H1 (cell line): ENCODE data around the gene SLC6A6. TPM values are rescaled to one million over a fixed set of nuclear protein-coding genes. Genes with fewer than 3 reads are reported as not detected.

ENCODE experiments used
- CTCF ChIA-PET: fragments of 300-600 bp; sonication (Branson Sonifier 250); formaldehyde crosslinking; loops from one replicate; lab custom pipeline; 2021; ENCODE audit not compliant: partially characterized antibody; lab: Charles Lee
- POLR2A ChIA-PET: fragments of 300-600 bp; sonication (Branson Sonifier 250); formaldehyde crosslinking; loops from one replicate; lab custom pipeline; 2021; ENCODE audit warnings: inconsistent platforms; ENCODE audit not compliant: partially characterized antibody; lab: Charles Lee
- DNase-seq, 2 experiments: peaks; one replicate each; pipeline versions ENCODE4 v3.0.0 to v3.0.0-alpha.2; 2010 to 2022; ENCODE audit warnings: low spot score in 2 of 2, low read depth in 1 of 2, mixed read lengths in 1 of 2
- FAIRE-seq: peaks from 2 replicates; lab custom pipeline; 2011; peaks lifted over from hg19 to GRCh38; lab: Jason Lieb, UNC
- H2AFZ ChIP-seq: 2 replicates; pipeline ENCODE4 v1.8.1; 2012; ENCODE audit warnings: low read length, inconsistent platforms
- H2AK5ac ChIP-seq: 2 replicates; pipeline ENCODE4 v1.6.1; 2013; ENCODE audit warnings: low read depth, low read length
- H2BK120ac ChIP-seq: replicated peaks from 2 replicates; pipeline ENCODE3; 2013; ENCODE audit warnings: low read depth, low read length, inconsistent platforms
- H2BK12ac ChIP-seq: 2 replicates; pipeline ENCODE4 v1.6.1; 2013; ENCODE audit warnings: low read depth, low read length
- H2BK15ac ChIP-seq: 2 replicates; pipeline ENCODE4 v1.6.1; 2013; ENCODE audit warnings: low read length
- H2BK20ac ChIP-seq: 2 replicates; pipeline ENCODE4 v1.6.1; 2013; ENCODE audit warnings: low read length
- H2BK5ac ChIP-seq: 2 replicates; pipeline ENCODE4 v1.6.1; 2013; ENCODE audit warnings: low read depth, low read length
- H3K14ac ChIP-seq: 2 replicates; pipeline ENCODE4 v1.6.1; 2013; ENCODE audit warnings: inconsistent platforms; ENCODE audit not compliant: insufficient read length
- H3K18ac ChIP-seq: 2 replicates; pipeline ENCODE4 v1.6.1; 2013; ENCODE audit warnings: low read length; ENCODE audit errors: extremely low read depth
- H3K23ac ChIP-seq: 2 replicates; pipeline ENCODE4 v1.6.1; 2013; ENCODE audit warnings: inconsistent platforms; ENCODE audit not compliant: insufficient read length
- H3K23me2 ChIP-seq: 2 replicates; pipeline ENCODE4 v1.6.1; 2013; ENCODE audit warnings: low read depth, low read length
- H3K27ac ChIP-seq: 2 replicates; pipeline ENCODE4 v1.6.1; 2011; ENCODE audit warnings: low read depth, low read length, inconsistent platforms
- H3K27me3 ChIP-seq, 4 experiments: replicated peaks in 1 of 4; 1 replicate in 1 of 4; 2 replicates in 3 of 4; pipeline versions ENCODE4 v1.6.1 to v1.8.1; 2011 to 2013; ENCODE audit warnings: low read length in 3 of 4, mild to moderate bottlenecking in 3 of 4, inconsistent platforms in 2 of 4, mixed read lengths in 2 of 4, moderate library complexity in 1 of 4; ENCODE audit not compliant: control insufficient read depth in 3 of 4, insufficient read depth in 3 of 4; ENCODE audit errors: extremely low read depth in 1 of 4
- H3K36me3 ChIP-seq, 4 experiments: 2 replicates each; pipeline versions ENCODE4 v1.6.1 to v1.8.1; 2011 to 2013; ENCODE audit warnings: mild to moderate bottlenecking in 4 of 4, low read length in 3 of 4, moderate library complexity in 2 of 4, control low read depth in 1 of 4, inconsistent platforms in 1 of 4; ENCODE audit not compliant: insufficient read depth in 4 of 4, control insufficient read depth in 2 of 4
- H3K4ac ChIP-seq: replicated peaks from 2 replicates; pipeline ENCODE3; 2013; ENCODE audit warnings: low read length, low read depth, mixed read lengths, inconsistent platforms; ENCODE audit not compliant: insufficient read length
- H3K4me1 ChIP-seq, 4 experiments: replicated peaks in 1 of 4; 1 replicate in 1 of 4; 2 replicates in 3 of 4; pipeline versions ENCODE4 v1.6.1 to v1.8.1; 2011 to 2013; ENCODE audit warnings: low read length in 3 of 4, inconsistent platforms in 2 of 4, mixed read lengths in 1 of 4; ENCODE audit not compliant: insufficient read depth in 4 of 4, control insufficient read depth in 3 of 4
- H3K4me2 ChIP-seq, 2 experiments: 2 replicates each; pipeline versions ENCODE4 v1.6.1 to v1.8.1; 2011 to 2013; ENCODE audit warnings: low read depth in 2 of 2, low read length in 2 of 2, control low read depth in 1 of 2, inconsistent platforms in 1 of 2, mild to moderate bottlenecking in 1 of 2; ENCODE audit not compliant: insufficient read depth in 1 of 2
- H3K4me3 ChIP-seq, 4 experiments: fragments of 200-600, 300-600 bp in 1 of 4; sonication (generic), shearing (Covaris generic), sonication (Bioruptor Twin) in 1 of 4; 2 replicates each; pipeline versions ENCODE4 v1.5.1 to v1.8.1; 2011 to 2016; ENCODE audit warnings: low read length in 4 of 4, low read depth in 3 of 4, control low read depth in 2 of 4, inconsistent platforms in 2 of 4, mild to moderate bottlenecking in 2 of 4, mixed read lengths in 1 of 4, moderate library complexity in 1 of 4; ENCODE audit not compliant: insufficient read depth in 2 of 4; ENCODE audit errors: extremely low read depth in 1 of 4
- H3K56ac ChIP-seq: replicated peaks from 2 replicates; pipeline ENCODE3; 2013; ENCODE audit warnings: low read depth, mild to moderate bottlenecking, mixed read lengths, low read length, inconsistent platforms; ENCODE audit not compliant: insufficient read length
- H3K79me1 ChIP-seq: 2 replicates; pipeline ENCODE4 v1.6.1; 2013; ENCODE audit warnings: low read depth, low read length, control low read depth
- H3K79me2 ChIP-seq, 2 experiments: 2 replicates each; pipeline versions ENCODE4 v1.6.1 to v1.8.1; 2012 to 2013; ENCODE audit warnings: low read length in 2 of 2, mild to moderate bottlenecking in 2 of 2, inconsistent platforms in 1 of 2; ENCODE audit not compliant: insufficient read depth in 2 of 2, control insufficient read depth in 1 of 2
- H3K9ac ChIP-seq, 4 experiments: replicated peaks in 1 of 4; 1 replicate in 1 of 4; 2 replicates in 3 of 4; pipeline versions ENCODE4 v1.6.1 to v1.8.1; 2011 to 2013; ENCODE audit warnings: low read depth in 3 of 4, low read length in 3 of 4, control low read depth in 2 of 4, mild to moderate bottlenecking in 2 of 4, moderate library complexity in 2 of 4, inconsistent platforms in 1 of 4; ENCODE audit errors: extremely low read depth in 1 of 4
- H3K9me3 ChIP-seq, 2 experiments: 2 replicates each; pipeline versions ENCODE4 v1.6.1 to v1.8.1; 2012 to 2013; ENCODE audit warnings: mild to moderate bottlenecking in 2 of 2, moderate library complexity in 2 of 2, control low read depth in 1 of 2, inconsistent platforms in 1 of 2, low read depth in 1 of 2, low read length in 1 of 2, mixed read lengths in 1 of 2; ENCODE audit not compliant: insufficient read depth in 2 of 2
- H4K20me1 ChIP-seq, 2 experiments: replicated peaks in 1 of 2; 2 replicates each; pipeline versions ENCODE3 to v1.8.1; 2011 to 2013; ENCODE audit warnings: inconsistent platforms in 2 of 2, low read length in 2 of 2, mild to moderate bottlenecking in 1 of 2; ENCODE audit not compliant: insufficient read depth in 2 of 2, control insufficient read depth in 1 of 2
- H4K5ac ChIP-seq: 2 replicates; pipeline ENCODE4 v1.6.1; 2013; ENCODE audit warnings: low read length, low read depth, mixed read lengths, inconsistent platforms; ENCODE audit not compliant: insufficient read length
- H4K8ac ChIP-seq: 2 replicates; pipeline ENCODE4 v1.8.0; 2013; ENCODE audit warnings: mild to moderate bottlenecking, moderate library complexity, low read length, inconsistent platforms; ENCODE audit not compliant: insufficient read depth; ENCODE audit errors: extremely low read depth
- H4K91ac ChIP-seq: replicated peaks from 2 replicates; pipeline ENCODE3; 2013; ENCODE audit warnings: low read length, mixed read lengths, inconsistent platforms; ENCODE audit not compliant: insufficient read length
- KDM1A ChIP-seq: fragments of 200-600, 300-600 bp; sonication (generic); IDR thresholded peaks from 2 replicates; pipeline ENCODE4 v1.7.1; 2016; ENCODE audit warnings: mild to moderate bottlenecking, low read length, borderline replicate concordance
- POU5F1 ChIP-seq: IDR thresholded peaks from 2 replicates; pipeline ENCODE4 v1.6.1; 2011; ENCODE audit warnings: low read depth, mild to moderate bottlenecking, low read length, moderate library complexity
- WGBS, 2 experiments: shearing (Covaris generic) in 1 of 2; methylation state at CpG; one replicate each; pipeline versions ENCODE4 v1.1.6 to v1.1.7; 2013 to 2015; ENCODE audit warnings: low lambda C conversion rate in 2 of 2, mixed read lengths in 2 of 2, inconsistent platforms in 1 of 2, low coverage in 1 of 2, missing lambda C conversion rate in 1 of 2; ENCODE audit not compliant: insufficient replicate concordance in 2 of 2, insufficient coverage in 1 of 2, insufficient read length in 1 of 2; ENCODE audit errors: extremely low coverage in 1 of 2, missing lambda C conversion rate in 1 of 2; 5-methylcytosine and 5-hydroxymethylcytosine counted together
- polyA plus RNA-seq, 7 experiments: library from polyadenylated mRNA; depleted of rRNA in 3 of 7; stranded (reverse) in 5 of 7; unstranded in 2 of 7; fragments of >200 nt in 5 of 7; fragments of 200-250 nt in 2 of 7; gene quantifications; 1 replicate in 5 of 7; 2 replicates in 1 of 7; 4 replicates in 1 of 7; pipeline versions ENCODE4 v1.2.1 to v1.2.3, GENCODE V29; 2011 to 2013; ENCODE audit warnings: missing spikeins in 2 of 7, mixed read lengths in 2 of 7
- total RNA-seq: library from RNA; stranded (reverse); fragmentation: NEBNext Ultra II Directional; extraction: Animal tissue kit (Norgen Biotek cat#: 25700); gene quantifications from 2 replicates; pipeline ENCODE4 v1.2.1, GENCODE V29; 2021

Gene SLC6A6
- total and polyA plus RNA-seq, 2 of the 8 experiments (the other 6 are each of a cell fraction or from before 2014, with no cell fraction given), result 66.2 to 144 TPM

DNA sequence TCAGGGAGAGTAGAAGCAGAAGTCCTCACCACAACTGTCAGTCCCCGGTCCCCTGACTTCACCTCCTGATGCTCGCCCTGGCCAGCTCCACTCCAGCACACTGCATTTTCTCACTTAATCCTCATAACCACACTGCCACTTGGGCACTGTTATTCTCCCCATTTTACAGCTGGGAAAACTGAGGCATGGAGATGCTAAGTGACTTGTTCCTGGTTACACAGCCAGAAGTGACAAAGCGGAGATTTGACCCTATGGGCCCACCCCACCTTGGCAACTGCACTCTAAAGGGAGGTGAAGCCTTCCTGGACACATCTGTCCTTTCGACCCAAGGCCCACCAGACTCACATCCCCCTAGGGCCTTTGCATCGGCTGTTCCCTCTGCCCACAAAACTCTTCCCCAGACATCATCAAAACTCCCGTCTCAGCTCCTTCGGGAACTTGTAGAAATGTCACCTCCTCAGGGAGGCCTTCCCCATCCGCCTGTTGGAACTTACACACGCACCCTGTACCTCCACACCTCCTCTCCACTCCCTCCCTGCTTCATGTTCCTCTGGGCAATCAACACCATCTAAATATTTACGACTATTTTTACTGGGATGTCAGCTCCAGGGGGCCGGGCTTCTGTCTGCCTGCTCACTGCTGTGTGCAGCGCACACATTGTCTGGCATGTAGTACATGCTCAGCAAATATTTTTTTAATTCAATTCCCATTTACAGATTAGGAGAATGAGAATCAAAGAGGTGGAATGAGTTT is 134.6 kb downstream of the SLC6A6 start:
- Histone ChIP-seq H3K27me3 (no peaks in the 10 kb centered on the region), H3K4me2 (no peak overlapping the region), H2BK120ac (no peak overlapping the region), H2BK12ac (peak overlapping the region; percentile 52; the same call in 1 of the 2 replicates), H3K23ac (no peak overlapping the region), H4K20me1 (no peaks in the 10 kb centered on the region), H3K9me3 (no peaks in the 10 kb centered on the region), H3K79me2 (no peaks in the 10 kb centered on the region), H3K23me2 (0 out of 2 replicates have a peak, but pooled peaks cover 2% of the 10 kb centered on the region), H3K56ac (no peak overlapping the region), H3K4ac (no peak overlapping the region), H4K8ac (no peak overlapping the region; the same call in 1 of the 2 replicates), H3K4me3 (no peak overlapping the region), H3K36me3 (no peaks in the 10 kb centered on the region), H2AK5ac (0 out of 2 replicates have a peak overlapping the region, but pooled peaks have one; percentile 69), H2BK5ac (peak overlapping the region; percentile 30; the same call in 1 of the 2 replicates), H3K18ac (no peak overlapping the region), H2AFZ (no peak overlapping the region), H3K79me1 (no peaks in the 10 kb centered on the region; the same call in 1 of the 2 replicates), H3K27ac (no peak overlapping the region), H4K5ac (no peak overlapping the region), H2BK15ac (0 out of 2 replicates have a peak overlapping the region, but pooled peaks have one; percentile 73), H3K9ac (no peak overlapping the region), H3K14ac (no peak overlapping the region), H2BK20ac (peak overlapping the region; percentile 72; the same call in 1 of the 2 replicates), H4K91ac (peak overlapping the region; percentile 34), H3K4me1 (peaks cover 8 to 44% (median 33%) of the 10 kb centered on the region in 4 experiments)
- no peak for DNase-seq
- WGBS, 2 experiments, result 90% methylated on average over 12 of the region's 12 CpGs; no CpG with 5 or more reads in 1 of the 2 experiments
- CTCF ChIA-PET, result interaction anchor here (1.7 to 12.2 kb wide), 4 partner anchors 11 to 24 kb away, joined by 4 to 171 read pairs (median 11); no protein-coding TSS in a partner anchor
- peak; percentile 69; the same call in 1 of the 2 replicates for TF ChIP-seq KDM1A
- no peak for TF ChIP-seq POU5F1
- POLR2A ChIA-PET, result no interaction called here
- FAIRE-seq, result no peak
